ENCODE measurements around the gene SCRT2. TPM values are rescaled to one million over a fixed set of nuclear protein-coding genes. Genes with fewer than 3 reads are reported as not detected.
A peak's percentile ranks its signal among the peaks of the same experiment; 100 is the strongest.

SCRT2 gene
- total and polyA plus RNA-seq, 2 donors (not counting 3 experiments of a cell fraction or from before 2014, with no cell fraction given): not detected

DNA sequence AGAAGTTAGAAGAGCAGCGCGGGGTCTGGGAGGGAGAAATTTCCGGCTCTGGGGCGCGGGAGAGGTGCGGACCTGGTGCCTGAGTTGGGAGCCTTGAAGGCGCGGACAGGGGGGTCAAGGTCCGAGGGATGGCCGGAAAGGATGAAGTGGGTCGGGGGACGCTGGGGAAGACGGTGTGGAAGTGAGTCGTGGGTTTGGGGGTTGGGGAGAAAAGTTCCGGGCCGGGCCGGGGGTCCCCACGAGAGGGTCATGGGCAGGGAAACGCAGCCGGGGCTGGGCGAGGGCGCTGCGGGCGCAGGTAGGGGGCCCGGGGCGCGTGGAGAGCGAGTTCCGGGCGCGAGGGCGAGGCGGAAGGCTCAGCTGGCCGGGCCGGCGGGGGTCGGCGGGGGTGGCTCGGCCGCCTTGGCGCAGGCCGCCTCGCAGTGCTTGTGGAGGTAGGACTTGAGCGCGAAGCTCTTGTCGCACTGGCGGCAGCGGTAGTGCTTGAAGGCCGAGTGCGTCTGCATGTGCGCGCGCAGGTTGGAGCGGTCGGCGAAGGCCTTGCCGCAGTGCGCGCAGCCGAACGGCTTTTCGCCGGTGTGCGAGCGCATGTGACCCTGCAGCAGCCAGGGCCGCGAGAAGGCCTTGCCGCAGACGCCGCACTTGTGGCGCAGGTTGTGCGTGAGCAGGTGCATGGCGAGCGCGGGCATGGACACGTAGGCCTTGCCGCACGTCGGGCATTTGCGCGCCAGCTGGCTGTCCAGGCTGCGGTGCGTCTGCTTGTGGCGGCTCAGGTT is 12.1 kb downstream of the SCRT2 start:
- Histone ChIP-seq H3K79me2 (ENCODE audit: control insufficient read depth, insufficient read depth, low read length) (no peaks in the 10 kb centered on the region), H2AFZ (ENCODE audit: low read depth, low read length) (no peak overlapping the region), H3K9me3 (replicated peaks; ENCODE audit: control insufficient read depth, insufficient read depth, low read length) (no peaks in the 10 kb centered on the region), H3K36me3 (ENCODE audit: control insufficient read depth in 2 of 2, extremely low read depth in 1 of 2, insufficient read depth in 2 of 2, low read length in 2 of 2) (no peaks in the 10 kb centered on the region), H3K27ac (ENCODE audit: insufficient read depth, low read depth, low read length) (no peak overlapping the region), H3K9me1 (replicated peaks; ENCODE audit: control insufficient read depth, extremely low read depth, insufficient read depth, low read length) (no peaks in the 10 kb centered on the region), H3K27me3 (ENCODE audit: control insufficient read depth in 2 of 2, insufficient read depth in 2 of 2, low read length in 2 of 2) (peaks cover 51 to 73% of the 10 kb centered on the region in 2 experiments), H4K20me1 (replicated peaks; ENCODE audit: control insufficient read depth, extremely low read depth, insufficient read depth, low read length) (no peaks in the 10 kb centered on the region), H3K4me2 (ENCODE audit: insufficient read depth, low read length) (no peak overlapping the region), H3K4me1 (ENCODE audit: control insufficient read depth, extremely low read depth, insufficient read depth, low read length) (no peaks in the 10 kb centered on the region), H3K4me3 (replicated peaks in 1 of 3; ENCODE audit: insufficient read depth in 1 of 3, low read depth in 1 of 3, low read length in 3 of 3) (no peak overlapping the region), H3K9ac (replicated peaks; ENCODE audit: extremely low read depth, insufficient read depth, low read length) (no peak overlapping the region)
- peak; percentile 74 for TF ChIP-seq EZH2 (IDR thresholded peaks at IDR 0.05; ENCODE audit: borderline replicate concordance, low read depth, low read length, severe bottlenecking)
- no peak for TF ChIP-seq POLR2A (IDR thresholded peaks at IDR 0.05; ENCODE audit: low read depth, low read length)
- no peak for TF ChIP-seq MYC (IDR thresholded peaks at IDR 0.05; ENCODE audit: low read depth, low read length)
- TF ChIP-seq, protein P1, sequence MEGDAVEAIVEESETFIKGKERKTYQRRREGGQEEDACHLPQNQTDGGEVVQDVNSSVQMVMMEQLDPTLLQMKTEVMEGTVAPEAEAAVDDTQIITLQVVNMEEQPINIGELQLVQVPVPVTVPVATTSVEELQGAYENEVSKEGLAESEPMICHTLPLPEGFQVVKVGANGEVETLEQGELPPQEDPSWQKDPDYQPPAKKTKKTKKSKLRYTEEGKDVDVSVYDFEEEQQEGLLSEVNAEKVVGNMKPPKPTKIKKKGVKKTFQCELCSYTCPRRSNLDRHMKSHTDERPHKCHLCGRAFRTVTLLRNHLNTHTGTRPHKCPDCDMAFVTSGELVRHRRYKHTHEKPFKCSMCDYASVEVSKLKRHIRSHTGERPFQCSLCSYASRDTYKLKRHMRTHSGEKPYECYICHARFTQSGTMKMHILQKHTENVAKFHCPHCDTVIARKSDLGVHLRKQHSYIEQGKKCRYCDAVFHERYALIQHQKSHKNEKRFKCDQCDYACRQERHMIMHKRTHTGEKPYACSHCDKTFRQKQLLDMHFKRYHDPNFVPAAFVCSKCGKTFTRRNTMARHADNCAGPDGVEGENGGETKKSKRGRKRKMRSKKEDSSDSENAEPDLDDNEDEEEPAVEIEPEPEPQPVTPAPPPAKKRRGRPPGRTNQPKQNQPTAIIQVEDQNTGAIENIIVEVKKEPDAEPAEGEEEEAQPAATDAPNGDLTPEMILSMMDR (IDR thresholded peaks at IDR 0.05; ENCODE audit: extremely low read depth in 1 of 2, insufficient read depth in 1 of 2, low read depth in 1 of 2, low read length in 2 of 2): no peak
- TF ChIP-seq, protein P2, sequence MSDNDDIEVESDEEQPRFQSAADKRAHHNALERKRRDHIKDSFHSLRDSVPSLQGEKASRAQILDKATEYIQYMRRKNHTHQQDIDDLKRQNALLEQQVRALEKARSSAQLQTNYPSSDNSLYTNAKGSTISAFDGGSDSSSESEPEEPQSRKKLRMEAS (IDR thresholded peaks at IDR 0.05; ENCODE audit: insufficient read depth, insufficient read length): no peak
- no peak for FAIRE-seq
- no peak for DNase-seq (ENCODE audit: low read depth, low spot score)
- dilution Hi-C loops (cut with MboI; ENCODE audit: extremely low pct_ligation_motif_present, low sequenced_read_pairs) (no loop called here), intact Hi-C loops (cut with micrococcal nuclease) (no loop called here)
- ChIA-PET POLR2A (no interaction called here), CTCF (interaction anchor here (0.9 to 1.7 kb wide), 3 partner anchors 18 to 60 kb away, joined by 3 to 5 read pairs (median 4); no protein-coding TSS in a partner anchor)
- BruUV-seq (replicated peaks): no TSS peak

Data from endothelial cell of umbilical vein (primary cell).